Measurements from ENCODE around the gene GNLY.
"Not testable (repeated sequence)": the region's sequence is repeated elsewhere in the genome, so short reads cannot be mapped to it uniquely, and the experiment has no call there.

Gene GNLY

GRCh38 chr2:85665264-85665937, 28.8 kb upstream of the GNLY start:
- no peak for DNase-seq

DNA sequence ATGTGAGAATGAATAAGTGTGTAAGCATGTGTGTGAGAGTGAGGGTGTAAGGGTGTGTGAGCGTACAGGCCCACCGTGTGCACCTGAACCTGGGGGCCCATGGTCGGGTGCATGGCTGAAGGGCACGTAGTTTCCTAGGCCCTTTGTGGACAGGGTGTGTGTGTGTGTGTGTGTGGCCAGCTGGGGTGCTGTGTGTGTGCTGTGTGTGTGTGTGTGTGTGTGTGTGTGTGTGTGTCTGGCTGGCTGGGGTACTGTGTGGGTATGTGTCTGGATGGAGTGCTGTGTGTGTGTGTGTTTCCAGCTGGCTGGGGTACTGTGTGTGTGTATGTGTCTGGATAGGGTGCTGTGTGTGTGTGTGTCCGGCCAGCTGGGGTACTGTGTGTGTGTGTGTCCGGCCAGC, 28.1 kb upstream of the GNLY start:
- DNase-seq, result no peak

GRCh38 chr2:85666435-85667316, 27.5 kb upstream of the GNLY start:
- no peak for DNase-seq

- no peak for DNase-seq
These were observed 26.6 kb upstream of the GNLY start for GRCh38 chr2:85667561-85668008.

- peak; percentile 95 for DNase-seq
These were observed 25.9 kb upstream of the GNLY start, which contains the start of gene SFTPB for GRCh38 chr2:85668009-85668856. TSS of gene SFTPB (minus strand) at chr2:85668199. CDS start at chr2:85668183, 16 bp downstream.

- no peak for DNase-seq
These were observed 25.4 kb upstream of the GNLY start for GRCh38 chr2:85668857-85669142.

DNA sequence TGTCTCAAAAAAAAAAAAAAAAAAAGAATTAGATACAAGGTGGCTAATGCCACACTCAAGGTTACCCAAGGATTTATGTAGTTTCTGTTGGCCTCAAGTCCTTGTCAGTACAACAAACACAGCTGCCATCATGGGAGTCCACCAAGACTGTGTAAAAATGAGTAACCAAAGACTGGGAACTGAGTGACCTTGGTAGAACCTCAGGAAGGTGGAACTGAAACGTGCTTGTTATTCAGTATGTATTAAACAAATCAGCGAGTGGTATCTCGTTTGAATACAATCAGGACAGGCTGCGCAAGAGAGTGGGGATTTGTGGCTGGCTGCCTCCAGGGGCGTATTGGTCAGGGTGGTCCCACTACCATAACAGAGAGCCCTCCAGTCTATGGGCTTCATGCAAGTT, 24.6 kb upstream of the GNLY start:
- DNase-seq, result no peak

DNA sequence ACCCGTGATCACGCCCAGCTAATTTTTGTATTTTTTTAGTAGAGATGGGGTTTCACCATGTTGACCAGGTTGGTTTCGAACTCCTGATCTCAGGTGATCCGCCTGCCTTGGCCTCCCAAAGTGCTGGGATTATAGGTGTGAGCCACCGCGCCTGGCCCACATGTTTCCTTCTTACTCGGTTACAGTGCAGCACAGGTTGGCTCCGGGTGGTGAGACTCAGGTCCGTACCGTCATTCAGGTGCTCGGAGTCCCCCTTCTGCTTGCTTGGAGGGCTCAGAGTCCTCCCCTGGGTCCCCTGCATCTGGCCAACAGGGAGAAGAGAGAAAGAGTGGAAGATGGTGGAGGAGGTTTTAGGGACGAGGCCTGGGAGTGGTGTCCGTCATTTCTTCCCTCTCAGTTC, 23.7 kb upstream of the GNLY start:
- DNase-seq, result not testable (repeated sequence)

DNA sequence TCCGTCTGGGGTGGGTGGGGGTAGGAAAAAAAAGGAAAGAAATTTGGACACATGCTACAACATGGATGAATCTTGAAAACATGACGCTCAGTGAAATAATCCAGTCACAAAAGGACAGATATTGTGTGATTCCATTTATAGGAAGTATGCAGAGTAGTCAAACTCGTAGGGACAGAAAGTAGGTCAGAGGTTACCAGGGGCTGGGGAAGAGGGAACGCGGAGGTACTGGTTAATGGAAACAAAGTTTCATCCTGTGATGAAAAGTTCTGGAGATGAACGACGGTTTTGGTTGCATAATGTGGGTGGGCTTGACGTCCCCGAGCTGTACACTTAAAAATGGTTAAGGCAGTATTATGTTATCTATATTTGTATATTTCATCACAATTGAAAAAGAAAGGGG, 21.7 kb upstream of the GNLY start:
- DNase-seq, result no peak

DNA sequence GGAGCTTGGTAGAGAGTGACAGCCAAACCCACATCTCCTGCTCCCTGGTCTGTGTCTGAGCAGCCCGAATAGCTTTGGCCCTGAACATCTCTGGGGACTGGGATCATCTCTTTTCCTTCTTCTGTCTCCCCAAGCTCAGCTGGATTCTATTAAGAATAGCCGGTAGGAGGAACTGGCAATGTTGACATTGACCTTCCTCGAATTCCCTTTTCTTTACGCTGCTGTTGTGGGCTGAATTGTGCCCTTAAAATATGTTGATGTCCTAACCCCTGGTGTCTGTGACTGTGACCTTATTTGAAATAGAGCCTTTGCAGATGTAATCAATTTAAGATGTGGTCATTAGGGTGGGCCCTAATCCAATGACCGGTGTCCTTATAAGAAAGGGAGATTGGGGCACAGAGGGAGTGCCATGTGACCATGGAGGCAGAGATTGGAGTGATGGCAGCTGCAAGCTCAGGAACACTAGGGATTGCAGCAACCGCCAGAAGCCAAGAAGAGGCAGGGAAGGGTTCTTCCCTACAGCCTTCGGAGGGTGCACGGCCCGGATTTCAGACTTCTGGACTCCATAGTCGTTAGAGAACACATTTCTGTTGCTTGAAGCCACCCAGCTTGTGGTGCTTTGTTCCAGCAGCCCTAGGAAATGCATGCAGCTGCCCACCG, 20.3 kb upstream of the GNLY start:
- no peak for DNase-seq

GRCh38 chr2:85674417-85674816, 19.7 kb upstream of the GNLY start:
- no peak for DNase-seq

DNA sequence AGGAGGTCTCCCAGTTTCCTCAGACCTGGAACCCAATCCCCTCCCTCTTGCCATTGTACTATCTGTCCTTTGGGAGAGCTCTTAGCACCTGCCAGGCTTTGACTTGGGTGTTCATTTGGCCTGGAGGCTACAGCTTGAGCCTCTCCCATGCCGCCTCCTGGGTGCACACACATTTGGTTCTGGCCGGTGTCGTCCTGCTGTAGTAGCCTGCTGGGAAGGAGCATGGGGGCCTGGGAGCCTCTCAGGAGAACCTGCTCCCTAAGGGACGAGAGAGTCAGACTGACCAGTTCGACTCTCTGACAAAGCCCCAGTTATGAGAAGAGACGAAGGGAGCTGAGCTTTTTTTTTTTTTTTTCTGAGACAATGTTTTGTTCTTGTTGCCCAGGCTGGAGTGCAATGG, 18.7 kb upstream of the GNLY start:
- no peak for DNase-seq

DNA sequence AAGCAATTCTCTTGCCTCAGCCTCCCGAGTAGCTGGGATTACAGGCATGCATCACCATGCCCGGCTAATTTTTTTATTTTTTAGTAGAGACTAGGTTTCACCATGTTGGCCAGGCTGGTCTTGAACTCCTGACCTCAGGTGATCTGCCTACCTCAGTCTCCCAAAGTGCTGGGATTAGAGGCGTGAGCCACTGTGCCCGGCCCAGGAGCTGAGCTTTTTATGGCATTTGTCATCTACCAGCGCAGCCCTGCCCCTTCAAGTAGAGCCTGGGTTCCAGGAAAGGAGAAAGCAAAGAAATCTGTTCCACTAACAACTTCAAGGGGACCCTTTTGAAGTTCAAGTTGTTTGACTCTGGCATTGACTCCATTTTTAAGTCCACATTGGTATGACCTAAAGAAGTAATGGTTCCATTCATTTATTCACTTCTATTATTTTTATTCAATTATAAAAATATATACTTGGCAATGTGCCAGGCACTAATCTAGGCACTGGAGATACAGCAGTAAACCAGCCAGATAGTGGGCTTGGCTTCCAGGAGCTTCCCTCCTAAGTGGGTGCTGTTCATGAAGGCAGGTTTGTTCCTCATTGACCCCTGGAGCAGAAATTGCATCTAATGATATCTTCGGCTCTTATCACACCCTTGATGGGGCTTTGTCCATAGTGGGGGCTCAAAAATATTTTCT, 18.2 kb upstream of the GNLY start:
- no peak for DNase-seq

- DNase-seq, result no peak
These were observed 15.8 kb upstream of the GNLY start for GRCh38 chr2:85678377-85678776.

DNA sequence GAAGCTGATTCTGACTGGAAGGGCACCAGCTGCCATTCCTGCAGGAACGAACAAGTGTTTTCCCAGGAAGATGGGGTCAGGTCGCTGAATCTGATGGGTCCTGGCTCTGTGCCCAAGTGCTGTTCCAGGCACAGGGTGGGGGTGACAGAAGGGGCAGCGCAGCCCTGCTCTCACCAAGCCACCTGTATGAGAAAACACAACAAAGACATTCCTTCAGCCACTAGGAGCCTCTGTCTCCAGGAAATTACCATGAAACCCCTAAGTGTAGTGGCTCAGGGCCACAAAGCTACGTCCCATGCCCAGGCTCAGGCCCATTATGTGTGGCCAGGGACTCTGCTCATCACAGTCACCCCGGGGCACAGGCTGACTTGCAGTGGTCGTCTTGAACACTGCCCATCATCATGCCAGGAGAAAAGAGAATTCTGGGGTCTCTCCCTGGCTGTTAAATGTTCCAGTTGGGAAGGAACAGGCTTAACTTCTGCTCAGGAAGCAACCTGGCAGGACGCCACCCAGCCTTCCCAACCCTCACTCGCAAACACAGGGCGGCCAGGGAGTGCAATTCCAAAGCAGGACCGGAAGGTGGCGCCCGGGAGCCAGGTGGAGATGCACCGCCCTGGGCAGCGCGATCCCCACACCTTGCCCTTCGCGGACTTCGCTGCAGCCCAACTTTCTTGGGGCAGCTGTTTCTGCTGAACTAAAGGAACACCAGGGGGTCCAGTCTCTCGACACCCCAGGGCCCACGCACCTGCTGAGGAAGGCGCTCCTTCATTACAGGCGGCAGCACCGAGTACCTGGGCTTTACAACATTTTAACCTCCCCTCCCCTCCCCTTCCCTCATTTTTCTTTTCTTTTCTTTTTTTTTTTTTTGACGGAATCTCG, 15.1 kb upstream of the GNLY start:
- DNase-seq, result peak; percentile 40

- no peak for DNase-seq
These were observed 13.3 kb upstream of the GNLY start for GRCh38 chr2:85680707-85681371.

- DNase-seq, result no peak
These were observed 12.8 kb upstream of the GNLY start for GRCh38 chr2:85681372-85681763.

GRCh38 chr2:85681776-85682175, 12.4 kb upstream of the GNLY start:
- no peak for DNase-seq

GRCh38 chr2:85682378-85682777, 11.8 kb upstream of the GNLY start:
- no peak for DNase-seq

GRCh38 chr2:85684380-85684779, 9.8 kb upstream of the GNLY start:
- DNase-seq, result no peak

GRCh38 chr2:85684806-85685205, 9.4 kb upstream of the GNLY start:
- no peak for DNase-seq

All from NCI-H510A (cell line).